IMR-90 (cell line): Measurements from ENCODE around the gene TNS3. TPM values are rescaled to one million over a fixed set of nuclear protein-coding genes. Genes with fewer than 3 reads are reported as not detected.

Source experiments
- ATAC-seq: fragments of 200-7000 bp; cut with Tn5 transposase; 2 replicates; pipeline ENCODE4 v1.9.1; 2020; ENCODE audit warnings: low read depth, mild to moderate bottlenecking, moderate library complexity
- BruUV-seq: library from RNA; stranded (reverse); fragments of 400-500 nt; replicated peaks from 2 replicates; lab custom pipeline; 2021; lab: Mats Ljungman, UMichigan
- CTCF ChIA-PET: fragments of 300-600 bp; formaldehyde crosslinking; extraction: SDS; loops from one replicate; lab custom pipeline; 2021; ENCODE audit warnings: antibody characterized with exemption; lab: Yijun Ruan, JAX
- POLR2A ChIA-PET: fragments of 300-600 bp; sonication (Branson Sonifier 250); formaldehyde crosslinking; loops from one replicate; lab custom pipeline; 2022; ENCODE audit warnings: antibody characterized with exemption; ENCODE audit not compliant: unreplicated experiment; lab: Charles Lee
- DNase-seq: peaks from one replicate; pipeline ENCODE4 v3.0.0; 2013
- H2AFZ ChIP-seq: replicated peaks from 2 replicates; pipeline ENCODE3; 2013; ENCODE audit warnings: low read length, mild to moderate bottlenecking; ENCODE audit not compliant: poor library complexity
- H2AK5ac ChIP-seq: 2 replicates; pipeline ENCODE4 v1.6.1; 2013; ENCODE audit warnings: low read depth, low read length, inconsistent platforms
- H2AK9ac ChIP-seq: replicated peaks from 2 replicates; pipeline ENCODE3; 2013; ENCODE audit warnings: mild to moderate bottlenecking, low read depth, low read length, moderate library complexity; ENCODE audit not compliant: poor library complexity
- H2BK120ac ChIP-seq: 2 replicates; pipeline ENCODE4 v1.6.1; 2013; ENCODE audit warnings: low read depth, low read length, inconsistent platforms
- H2BK15ac ChIP-seq: 3 replicates; pipeline ENCODE4 v1.6.1; 2013; ENCODE audit warnings: low read depth, low read length, inconsistent platforms
- H2BK20ac ChIP-seq: 2 replicates; pipeline ENCODE4 v1.6.1; 2013; ENCODE audit warnings: low read depth, mild to moderate bottlenecking, inconsistent platforms, low read length, moderate library complexity
- H2BK5ac ChIP-seq: 2 replicates; pipeline ENCODE4 v1.6.1; 2013; ENCODE audit warnings: mild to moderate bottlenecking, low read depth, low read length, inconsistent platforms; ENCODE audit not compliant: poor library complexity, severe bottlenecking
- H3K14ac ChIP-seq: replicated peaks from 2 replicates; pipeline ENCODE4 v1.6.1; 2013; ENCODE audit warnings: low read depth, low read length, inconsistent platforms
- H3K18ac ChIP-seq: 2 replicates; pipeline ENCODE4 v1.6.1; 2013; ENCODE audit warnings: low read depth, low read length, control low read depth
- H3K23ac ChIP-seq: 2 replicates; pipeline ENCODE4 v1.6.1; 2013; ENCODE audit warnings: low read depth, low read length, inconsistent platforms
- H3K27ac ChIP-seq: 2 replicates; pipeline ENCODE4 v1.5.1; 2013; ENCODE audit warnings: mild to moderate bottlenecking, control low read depth, low read length; ENCODE audit not compliant: insufficient read depth
- H3K27me3 ChIP-seq: 2 replicates; pipeline ENCODE4 v1.6.1; 2013; ENCODE audit warnings: low read length; ENCODE audit not compliant: control insufficient read depth, insufficient read depth
- H3K36me3 ChIP-seq: 2 replicates; pipeline ENCODE4 v1.6.1; 2013; ENCODE audit warnings: low read length, mixed read lengths; ENCODE audit not compliant: control insufficient read depth, insufficient read depth
- H3K4ac ChIP-seq: 2 replicates; pipeline ENCODE4 v1.6.1; 2013; ENCODE audit warnings: low read depth, low read length, inconsistent platforms
- H3K4me1 ChIP-seq: 2 replicates; pipeline ENCODE4 v1.6.1; 2013; ENCODE audit warnings: low read length, mixed read lengths; ENCODE audit not compliant: control insufficient read depth, insufficient read depth
- H3K4me2 ChIP-seq: 2 replicates; pipeline ENCODE4 v1.6.1; 2013; ENCODE audit warnings: low read depth, mild to moderate bottlenecking, control low read depth, low read length, moderate library complexity
- H3K4me3 ChIP-seq: 2 replicates; pipeline ENCODE4 v1.5.1; 2013; ENCODE audit warnings: low read depth, mild to moderate bottlenecking, control low read depth, low read length, moderate library complexity; ENCODE audit not compliant: insufficient read depth
- H3K56ac ChIP-seq: 2 replicates; pipeline ENCODE4 v1.6.1; 2013; ENCODE audit warnings: low read length, inconsistent platforms; ENCODE audit not compliant: insufficient read depth; ENCODE audit errors: extremely low read depth
- H3K79me1 ChIP-seq, 2 experiments: 2 replicates each; pipeline ENCODE4 v1.6.1; 2013; ENCODE audit warnings: low read length in 2 of 2, inconsistent platforms in 1 of 2, low read depth in 1 of 2
- H3K9ac ChIP-seq: 2 replicates; pipeline ENCODE4 v1.6.1; 2013; ENCODE audit warnings: low read depth, low read length, control low read depth
- H3K9me1 ChIP-seq: 2 replicates; pipeline ENCODE4 v1.6.1; 2013; ENCODE audit warnings: low read length, inconsistent platforms; ENCODE audit not compliant: insufficient read depth
- H3K9me3 ChIP-seq: 2 replicates; pipeline ENCODE4 v1.6.1; 2013; ENCODE audit warnings: low read length; ENCODE audit not compliant: control insufficient read depth, insufficient read depth
- H4K20me1 ChIP-seq: 2 replicates; pipeline ENCODE4 v1.6.1; 2013; ENCODE audit warnings: low read length, inconsistent platforms; ENCODE audit not compliant: insufficient read depth
- H4K5ac ChIP-seq: 2 replicates; pipeline ENCODE4 v1.6.1; 2013; ENCODE audit warnings: mild to moderate bottlenecking, low read depth, low read length, control low read depth
- H4K8ac ChIP-seq, 2 experiments: 2 replicates each; pipeline ENCODE4 v1.6.1; 2013; ENCODE audit warnings: low read depth in 2 of 2, low read length in 2 of 2, control low read depth in 1 of 2, inconsistent platforms in 1 of 2
- H4K91ac ChIP-seq: 2 replicates; pipeline ENCODE4 v1.6.1; 2013; ENCODE audit warnings: low read depth, low read length, inconsistent platforms; ENCODE audit not compliant: insufficient read depth
- BHLHE40 ChIP-seq: fragments of 150-350 bp; IDR thresholded peaks from 2 replicates; pipeline ENCODE4 v1.6.1; 2016; ENCODE audit warnings: mild to moderate bottlenecking, low read depth, low read length
- CEBPB ChIP-seq: IDR thresholded peaks from 2 replicates; pipeline ENCODE4 v1.6.1; 2012; ENCODE audit warnings: low read depth, low read length, improper control_type of control experiment
- CHD1 ChIP-seq: IDR thresholded peaks from 2 replicates; pipeline ENCODE4 v1.6.1; 2012; ENCODE audit warnings: low read depth, low read length, improper control_type of control experiment
- CTCF ChIP-seq: conservative IDR thresholded peaks from 2 replicates; pipeline ENCODE4 v1.5.1; 2012; ENCODE audit warnings: mild to moderate bottlenecking, low read depth, low read length, improper control_type of control experiment
- ELK1 ChIP-seq: fragments of 150-350 bp; IDR thresholded peaks from 2 replicates; pipeline ENCODE4 v1.6.1; 2016; ENCODE audit warnings: low read depth, mild to moderate bottlenecking, low read length, moderate library complexity, borderline replicate concordance
- FOS ChIP-seq: fragments of 150-350 bp; IDR thresholded peaks from 2 replicates; pipeline ENCODE4 v1.6.1; 2016; ENCODE audit warnings: low read depth, low read length
- MAFK ChIP-seq: IDR thresholded peaks from 2 replicates; pipeline ENCODE4 v1.6.1; 2012; ENCODE audit warnings: low read depth, low read length, improper control_type of control experiment
- MAZ ChIP-seq: IDR thresholded peaks from 2 replicates; pipeline ENCODE4 v1.6.1; 2012; ENCODE audit warnings: low read depth, mild to moderate bottlenecking, low read length, improper control_type of control experiment, moderate library complexity, borderline replicate concordance
- MXI1 ChIP-seq: IDR thresholded peaks from 2 replicates; pipeline ENCODE4 v1.6.1; 2012; ENCODE audit warnings: low read depth, mild to moderate bottlenecking, low read length, moderate library complexity, borderline replicate concordance
- NFE2L2 ChIP-seq: fragments of 150-350 bp; IDR thresholded peaks from 2 replicates; pipeline ENCODE4 v1.6.1; 2016; ENCODE audit warnings: low read depth, mild to moderate bottlenecking, low read length
- POLR2A ChIP-seq: IDR thresholded peaks from 2 replicates; pipeline ENCODE4 v1.6.1; 2012; ENCODE audit warnings: mild to moderate bottlenecking, low read depth, low read length
- RAD21 ChIP-seq: IDR thresholded peaks from 2 replicates; pipeline ENCODE4 v1.6.1; 2012; ENCODE audit warnings: low read length, improper control_type of control experiment
- RCOR1 ChIP-seq: IDR thresholded peaks from 2 replicates; pipeline ENCODE4 v1.6.1; 2012; ENCODE audit warnings: mild to moderate bottlenecking, low read length, improper control_type of control experiment; ENCODE audit not compliant: insufficient replicate concordance
- RFX5 ChIP-seq: IDR thresholded peaks from 2 replicates; pipeline ENCODE4 v1.8.0; 2012; ENCODE audit warnings: low read depth, mild to moderate bottlenecking, low read length, moderate library complexity
- SMC3 ChIP-seq: fragments of 150-350 bp; IDR thresholded peaks from 2 replicates; pipeline ENCODE4 v1.6.1; 2016; ENCODE audit warnings: low read depth, mild to moderate bottlenecking, antibody characterized with exemption, low read length, moderate library complexity
- USF2 ChIP-seq: fragments of 150-350 bp; IDR thresholded peaks from 2 replicates; pipeline ENCODE4 v1.6.1; 2017; ENCODE audit warnings: mild to moderate bottlenecking, antibody characterized with exemption, low read length, low read depth
- WGBS, 2 experiments: methylation state at CpG; one replicate each; pipeline versions ENCODE4 v1.1.5 to v1.1.7; 2013; ENCODE audit warnings: missing lambda C conversion rate in 2 of 2; ENCODE audit not compliant: insufficient read length in 1 of 2; ENCODE audit errors: extremely low coverage in 2 of 2; 5-methylcytosine and 5-hydroxymethylcytosine counted together
- dilution Hi-C: fragments of 300-500 bp; cut with HindIII; formaldehyde crosslinking; loops from one replicate; pipeline ENCODE4 v1.14.3; 2018; ENCODE audit warnings: low sequenced_read_pairs; ENCODE audit not compliant: unreplicated experiment
- in situ Hi-C: fragments of 300-500 bp; cut with MboI; formaldehyde crosslinking; loops from 3 replicates; pipeline ENCODE4 v1.14.3; 2019; ENCODE audit warnings: low sequenced_read_pairs, inconsistent platforms, mixed read lengths
- intact Hi-C: fragments of 100-400 bp; cut with micrococcal nuclease; formaldehyde crosslinking; loops from 2 replicates; pipeline ENCODE4 v1.10.0; 2022
- polyA plus RNA-seq, 3 experiments: library from polyadenylated mRNA; depleted of rRNA; stranded (reverse); fragments of >200 nt; gene quantifications; 2 replicates each; pipeline ENCODE4 v1.2.3, GENCODE V29; 2012; ENCODE audit warnings: low replicate concordance in 1 of 3
- total RNA-seq: library from RNA; depleted of rRNA; stranded (reverse); fragments of >200 nt; gene quantifications from 2 replicates; pipeline ENCODE4 v1.2.3, GENCODE V29; 2012

The TNS3 gene
- total and polyA plus RNA-seq, 2 of the 4 experiments (the other 2 are of a cell fraction): 64.3 to 79.2 TPM

- intact Hi-C loops (no loop called here), in situ Hi-C loops (no loop called here), dilution Hi-C loops (no loop called here)
- no peak overlapping the region for H3K27ac ChIP-seq
- no peak overlapping the region for H2AK9ac ChIP-seq
- peaks cover 28 to 89% of the 10 kb centered on the region in 2 experiments for H3K79me1 ChIP-seq
- H4K20me1 ChIP-seq: peaks cover 43% of the 10 kb centered on the region
- no peak overlapping the region for H3K14ac ChIP-seq
- peaks cover 14% of the 10 kb centered on the region for H3K36me3 ChIP-seq
- no peak overlapping the region for H3K4ac ChIP-seq
- no peak overlapping the region for H4K5ac ChIP-seq
- H3K9me3 ChIP-seq: no peaks in the 10 kb centered on the region
- no peak overlapping the region for H2BK120ac ChIP-seq
- no peak overlapping the region for H2BK20ac ChIP-seq
- TF ChIP-seq NFE2L2 (no peak), MAFK (no peak), ELK1 (no peak), CTCF (no peak), SMC3 (no peak), MXI1 (no peak), CEBPB (no peak), RAD21 (no peak), RCOR1 (no peak), FOS (no peak), BHLHE40 (no peak), MAZ (no peak), POLR2A (no peak), USF2 (no peak), CHD1 (no peak), RFX5 (no peak)
- POLR2A ChIA-PET: no interaction called here
- H2BK15ac ChIP-seq: no peak overlapping the region
- CTCF ChIA-PET: no interaction called here
- H3K9ac ChIP-seq: no peak overlapping the region
- H3K4me3 ChIP-seq: no peak overlapping the region
- WGBS, 2 experiments: 70% methylated on average over 2 of the region's 8 CpGs; no CpG with 5 or more reads in 1 of the 2 experiments
- peaks cover 54% of the 10 kb centered on the region for H3K4me1 ChIP-seq
- H4K8ac ChIP-seq: no peak overlapping the region
- ATAC-seq: no peak
- no peak for DNase-seq
- peaks cover 57% of the 10 kb centered on the region for H3K9me1 ChIP-seq
- H2AK5ac ChIP-seq: no peak overlapping the region
- no peak overlapping the region for H4K91ac ChIP-seq
- H3K27me3 ChIP-seq: no peaks in the 10 kb centered on the region
- no peak overlapping the region for H3K23ac ChIP-seq
- BruUV-seq: no TSS peak
- no peak overlapping the region for H2BK5ac ChIP-seq
- no peak overlapping the region for H3K4me2 ChIP-seq
- H3K56ac ChIP-seq: no peak overlapping the region
- no peak overlapping the region for H2AFZ ChIP-seq
- no peak overlapping the region for H3K18ac ChIP-seq
Measured at GRCh38 chr7:47332213-47332612, 249.7 kb downstream of the TNS3 start.
